Thoracic aorta (tissue), 2 donors: ENCODE measurements around the gene TBC1D4. TPM values are rescaled to one million over a fixed set of nuclear protein-coding genes. Genes with fewer than 3 reads are reported as not detected.
"Not testable (repeated sequence)": the region's sequence is repeated elsewhere in the genome, so short reads cannot be mapped to it uniquely, and the experiment has no call there.

Experiments used
- ATAC-seq: fragments of 150-250 bp; one replicate; pipeline ENCODE4 v1.8.0; 2017; ENCODE audit warnings: low read depth; ENCODE audit not compliant: insufficient number of reproducible peaks, low FRiP score
- DNase-seq: peaks from one replicate; pipeline ENCODE4 v3.0.0-alpha.2; 2020; ENCODE audit warnings: low spot score
- H3K27ac ChIP-seq, 2 donors: fragments of 200-600 bp; sonication (generic); 1 replicate in 1 of 2; 2 replicates in 1 of 2; pipeline ENCODE4 v1.5.1; 2016; ENCODE audit warnings: mild to moderate bottlenecking in 2 of 2, moderate library complexity in 2 of 2
- H3K27me3 ChIP-seq: fragments of 200-600 bp; sonication (generic); replicated peaks from 2 replicates; pipeline ENCODE4 v1.6.0; 2016; ENCODE audit warnings: mild to moderate bottlenecking; ENCODE audit not compliant: insufficient read depth
- H3K36me3 ChIP-seq: fragments of 200-600 bp; sonication (generic); one replicate; pipeline ENCODE4 v1.5.1; 2016
- H3K4me1 ChIP-seq, 2 donors: fragments of 200-600 bp; sonication (generic); 1 replicate in 1 of 2; 2 replicates in 1 of 2; pipeline versions ENCODE4 v1.5.1 to v1.6.0; 2016; ENCODE audit warnings: low read depth in 2 of 2, mild to moderate bottlenecking in 1 of 2; ENCODE audit not compliant: control insufficient read depth in 1 of 2
- H3K4me3 ChIP-seq: fragments of 200-600 bp; sonication (generic); 2 replicates; pipeline ENCODE4 v1.5.1; 2016; ENCODE audit warnings: mild to moderate bottlenecking
- H3K9me3 ChIP-seq: fragments of 200-600 bp; sonication (generic); 2 replicates; pipeline ENCODE4 v1.5.1; 2016
- CTCF ChIP-seq: fragments of 200-600 bp; sonication (generic); IDR thresholded peaks from one replicate; pipeline ENCODE4 v1.5.1; 2019; ENCODE audit warnings: antibody characterized with exemption
- total RNA-seq, 2 donors: library from RNA; depleted of rRNA; stranded (reverse); fragments of >200 nt; gene quantifications; one replicate each; pipeline versions ENCODE4 v1.1.0 to v1.2.3, GENCODE V29; 2016

The TBC1D4 gene
- total RNA-seq, 2 donors from 2014 or later = 15.8 to 20.3 TPM

DNA sequence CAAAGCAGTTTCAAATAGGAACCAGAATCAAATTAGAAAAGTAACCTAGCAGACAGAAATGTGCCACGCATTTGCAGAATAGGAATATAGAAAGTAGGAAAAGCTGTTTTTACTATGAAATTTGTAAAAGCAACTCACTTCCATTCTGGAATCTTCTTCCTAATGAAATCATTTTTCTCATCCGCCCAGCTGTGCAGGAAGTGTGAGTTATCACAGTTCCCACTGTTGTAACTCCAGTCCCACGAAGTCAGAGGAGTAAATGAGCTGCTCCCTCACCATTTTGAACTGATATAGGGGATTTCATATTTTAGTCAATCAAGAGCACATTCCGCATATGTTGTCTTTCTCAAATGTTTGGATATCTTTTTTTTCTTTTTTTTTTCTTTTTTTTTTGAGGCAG is 230.8 kb downstream of the TBC1D4 start:
- H3K4me1 ChIP-seq = no peaks in the 10 kb centered on the region
- no peak for TF ChIP-seq CTCF
- H3K9me3 ChIP-seq = peaks cover 2% of the 10 kb centered on the region
- H3K27me3 ChIP-seq = no peaks in the 10 kb centered on the region
- H3K27ac ChIP-seq = no peak overlapping the region
- DNase-seq (no peak), ATAC-seq (no peak)
- H3K4me3 ChIP-seq = no peak overlapping the region
- no peaks in the 10 kb centered on the region for H3K36me3 ChIP-seq

GRCh38 chr13:75250526-75251178 is 231.3 kb downstream of the TBC1D4 start:
- no peak for DNase-seq
- Histone ChIP-seq H3K27ac (no peak overlapping the region), H3K4me3 (no peak overlapping the region), H3K4me1 (no peaks in the 10 kb centered on the region), H3K9me3 (peaks cover 2% of the 10 kb centered on the region), H3K27me3 (no peaks in the 10 kb centered on the region), H3K36me3 (no peaks in the 10 kb centered on the region)
- ATAC-seq = no peak
- TF ChIP-seq CTCF = no peak

- H3K27ac ChIP-seq, ATAC-seq, H3K9me3 ChIP-seq, H3K4me3 ChIP-seq, H3K27me3 ChIP-seq, H3K36me3 ChIP-seq, DNase-seq, H3K4me1 ChIP-seq: not testable (repeated sequence)
Measured at GRCh38 chr13:75245578-75245977, 236.4 kb downstream of the TBC1D4 start.

DNA sequence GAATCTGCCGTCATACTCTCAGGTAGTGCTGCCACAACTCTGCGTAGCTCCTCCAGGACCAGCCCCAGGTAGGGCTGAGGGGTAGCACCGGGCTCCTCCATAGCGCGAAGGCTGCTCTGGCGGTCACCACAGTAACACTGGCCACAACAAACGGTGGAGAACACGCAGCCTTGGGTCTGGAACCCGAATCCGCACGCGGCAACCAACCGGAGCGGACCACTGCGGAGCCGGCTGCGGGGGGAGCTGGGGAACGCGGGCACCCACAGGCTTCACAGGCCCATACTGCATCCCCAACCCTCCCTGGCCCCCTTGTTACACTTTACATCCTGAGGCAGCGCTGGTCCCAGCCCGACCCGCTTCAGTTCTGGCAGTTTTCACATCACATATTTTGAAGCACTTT is 241.7 kb downstream of the TBC1D4 start:
- not testable (repeated sequence) for H3K36me3 ChIP-seq, H3K27me3 ChIP-seq, H3K9me3 ChIP-seq, H3K4me3 ChIP-seq, H3K4me1 ChIP-seq, ATAC-seq, H3K27ac ChIP-seq, DNase-seq

- H3K36me3 ChIP-seq = no peaks in the 10 kb centered on the region
- H3K4me1 ChIP-seq = no peaks in the 10 kb centered on the region
- H3K4me3 ChIP-seq = no peak overlapping the region
- TF ChIP-seq CTCF = no peak
- no peaks in the 10 kb centered on the region for H3K9me3 ChIP-seq
- no peaks in the 10 kb centered on the region for H3K27me3 ChIP-seq
- DNase-seq = no peak
- H3K27ac ChIP-seq = no peak overlapping the region
- no peak for ATAC-seq
Measured at GRCh38 chr13:75236774-75237173, 245.2 kb downstream of the TBC1D4 start.

Other genes with a start within 250 kb of the TBC1D4 start
- gene COMMD6, start 55.7 kb upstream of the TBC1D4 start, total RNA-seq = 10 to 100 TPM; 78.8 to 81.8 TPM
- gene UCHL3, start 67.6 kb upstream of the TBC1D4 start, total RNA-seq = 10 to 100 TPM in 1 of 2 donors, 1 to 10 TPM in 1; 4.9 to 12.2 TPM
- gene LMO7, start 154.2 kb upstream of the TBC1D4 start, total RNA-seq = 10 to 100 TPM; 76.3 to 89.9 TPM